Neuron (in vitro differentiated cells): Measurements from ENCODE around the gene HAUS2.
"Not testable (repeated sequence)": the region's sequence is repeated elsewhere in the genome, so short reads cannot be mapped to it uniquely, and the experiment has no call there.

ENCODE experiments used
- H2AFZ ChIP-seq: one replicate; pipeline ENCODE4 v1.6.1; 2013; ENCODE audit warnings: low read depth, mild to moderate bottlenecking, inconsistent platforms, low read length, moderate library complexity
- H3K27me3 ChIP-seq: one replicate; pipeline ENCODE4 v1.6.1; 2013; ENCODE audit warnings: low read length; ENCODE audit not compliant: insufficient read depth
- H3K36me3 ChIP-seq: one replicate; pipeline ENCODE4 v1.6.1; 2013; ENCODE audit warnings: low read length; ENCODE audit not compliant: insufficient read depth
- H3K4me1 ChIP-seq: one replicate; pipeline ENCODE4 v1.6.1; 2013; ENCODE audit warnings: low read length; ENCODE audit not compliant: insufficient read depth
- H3K4me3 ChIP-seq: 2 replicates; pipeline ENCODE4 v1.5.1; 2013; ENCODE audit warnings: mild to moderate bottlenecking, low read length, moderate library complexity
- H3K9me3 ChIP-seq: one replicate; pipeline ENCODE4 v1.6.1; 2013; ENCODE audit warnings: low read length

HAUS2 gene

DNA sequence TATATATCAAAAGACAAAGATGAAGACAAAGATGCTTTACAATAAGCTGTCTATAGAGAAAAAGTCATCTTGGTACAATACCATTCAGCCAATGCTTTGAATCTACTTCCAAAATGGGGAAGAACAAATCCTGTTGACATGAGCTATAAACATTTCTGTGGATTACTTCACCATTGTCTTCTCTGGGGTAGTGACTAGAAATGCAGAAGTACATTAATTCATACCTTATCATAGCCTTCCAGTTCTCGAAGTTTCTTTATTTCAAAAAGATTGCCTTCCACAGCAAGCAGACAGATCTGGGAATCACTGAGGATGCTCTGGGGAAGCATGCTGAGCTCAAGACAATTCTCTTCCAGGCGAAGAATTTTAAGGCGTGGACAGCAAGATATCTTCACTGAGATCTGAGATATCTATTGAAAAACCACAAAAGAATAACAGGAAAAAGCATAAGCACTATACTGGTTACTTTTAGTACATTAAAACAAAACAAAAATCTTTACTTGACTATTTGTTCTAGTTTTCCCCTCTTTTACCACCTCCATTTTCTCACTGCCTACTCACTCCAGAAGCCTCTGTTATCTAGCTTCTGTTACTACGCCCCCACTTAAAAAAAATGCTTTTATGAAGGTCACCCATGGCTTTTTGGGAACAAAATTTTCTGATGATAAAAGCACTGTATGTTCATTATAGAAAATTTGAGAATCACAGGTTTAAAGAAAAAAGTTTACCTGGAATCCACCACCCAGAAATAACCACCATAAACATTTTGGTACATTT is 3.6 kb upstream of the HAUS2 start:
- H3K9me3 ChIP-seq = no peaks in the 10 kb centered on the region
- H3K36me3 ChIP-seq = peaks cover 26% of the 10 kb centered on the region
- no peak overlapping the region for H2AFZ ChIP-seq
- H3K4me3 ChIP-seq = no peak overlapping the region
- H3K27me3 ChIP-seq = no peaks in the 10 kb centered on the region
- H3K4me1 ChIP-seq = peaks cover 22% of the 10 kb centered on the region

DNA sequence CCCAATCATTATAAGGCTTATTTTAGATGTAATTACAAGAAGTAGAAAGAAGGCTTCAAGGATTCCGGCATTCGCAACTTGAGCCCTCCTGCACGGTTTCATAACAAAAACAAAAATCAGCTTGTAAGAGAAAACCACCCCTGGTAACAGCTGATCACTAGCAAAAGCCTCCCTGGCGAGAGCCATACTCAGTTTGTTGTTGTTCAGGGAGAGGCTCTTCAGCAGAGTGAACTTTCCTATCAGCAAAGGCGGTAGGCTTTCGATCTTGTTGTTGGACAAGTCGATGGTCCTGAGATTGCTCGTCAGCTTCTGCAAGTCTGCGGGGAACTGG is 755 bp upstream of the HAUS2 start:
- peak overlapping the region; percentile 79 for H2AFZ ChIP-seq
- H3K36me3 ChIP-seq = peaks cover 32% of the 10 kb centered on the region
- H3K9me3 ChIP-seq = no peaks in the 10 kb centered on the region
- H3K4me3 ChIP-seq = peak overlapping the region; percentile 80
- H3K27me3 ChIP-seq = no peaks in the 10 kb centered on the region
- H3K4me1 ChIP-seq = peaks cover 22% of the 10 kb centered on the region

DNA sequence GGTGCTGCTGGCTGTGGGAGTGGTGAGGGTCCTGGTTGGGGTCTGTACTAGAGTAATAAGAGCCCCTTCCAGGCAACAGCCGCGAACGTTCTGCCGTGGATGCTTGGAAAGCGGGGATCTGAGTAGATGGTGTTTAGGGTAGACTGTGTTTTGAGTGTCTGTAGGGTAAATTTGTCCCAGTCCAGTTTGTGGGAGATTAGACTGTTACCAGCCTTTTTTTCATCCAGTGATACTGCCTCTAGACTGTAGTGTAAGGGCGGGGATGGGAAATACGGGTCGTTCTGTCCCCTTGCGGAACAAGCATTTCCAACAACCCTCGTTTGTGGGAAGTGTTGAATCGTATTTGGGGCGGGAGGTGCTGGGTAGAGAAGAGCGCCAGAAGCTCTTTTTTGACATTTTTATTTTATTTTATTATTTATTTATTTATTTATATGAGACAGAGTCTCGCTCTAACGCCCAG is 424 bp downstream of the HAUS2 start:
- H3K4me3 ChIP-seq = peak overlapping the region; percentile 80

DNA sequence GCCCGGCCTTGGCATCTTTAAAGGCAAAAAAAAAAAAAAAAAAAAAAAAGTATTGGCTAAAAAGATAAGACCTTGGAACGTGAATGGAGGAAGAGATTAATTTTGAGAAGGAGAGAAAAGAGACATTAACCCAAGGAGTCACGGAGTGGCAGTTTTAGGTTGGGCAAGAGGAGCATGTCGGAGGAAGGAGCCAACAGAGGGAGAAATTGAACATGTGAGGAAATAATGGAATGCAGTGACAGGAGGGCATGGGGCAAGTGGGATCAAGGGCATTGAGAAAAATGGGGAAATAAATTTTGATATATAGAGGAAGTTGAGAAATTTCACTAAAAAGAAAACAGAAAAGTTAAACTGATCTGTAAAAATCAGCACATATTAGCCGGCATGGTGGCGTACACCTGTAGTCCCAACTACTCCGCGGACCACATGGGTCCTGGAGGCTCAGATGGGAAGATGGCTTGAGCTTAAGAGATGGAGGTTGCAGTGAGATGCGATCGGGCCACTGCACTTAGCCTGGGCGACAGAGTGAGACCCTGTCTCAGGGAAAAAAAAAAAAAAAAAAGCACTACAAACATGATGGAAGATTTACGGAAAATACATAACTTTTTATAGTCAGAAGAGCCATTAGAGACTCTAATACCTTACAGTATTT is 1.2 kb downstream of the HAUS2 start:
- no peak overlapping the region for H2AFZ ChIP-seq
- H3K9me3 ChIP-seq = no peaks in the 10 kb centered on the region
- H3K27me3 ChIP-seq = no peaks in the 10 kb centered on the region
- peak overlapping the region; percentile 80 for H3K4me3 ChIP-seq
- peaks cover 22% of the 10 kb centered on the region for H3K4me1 ChIP-seq
- peaks cover 20% of the 10 kb centered on the region for H3K36me3 ChIP-seq

More for the DNA sequence above, 424 bp downstream of the HAUS2 start:
- Histone ChIP-seq H3K36me3 (peaks cover 25% of the 10 kb centered on the region), H2AFZ (peak overlapping the region; percentile 79), H3K27me3 (no peaks in the 10 kb centered on the region), H3K9me3 (no peaks in the 10 kb centered on the region), H3K4me1 (peaks cover 22% of the 10 kb centered on the region)

DNA sequence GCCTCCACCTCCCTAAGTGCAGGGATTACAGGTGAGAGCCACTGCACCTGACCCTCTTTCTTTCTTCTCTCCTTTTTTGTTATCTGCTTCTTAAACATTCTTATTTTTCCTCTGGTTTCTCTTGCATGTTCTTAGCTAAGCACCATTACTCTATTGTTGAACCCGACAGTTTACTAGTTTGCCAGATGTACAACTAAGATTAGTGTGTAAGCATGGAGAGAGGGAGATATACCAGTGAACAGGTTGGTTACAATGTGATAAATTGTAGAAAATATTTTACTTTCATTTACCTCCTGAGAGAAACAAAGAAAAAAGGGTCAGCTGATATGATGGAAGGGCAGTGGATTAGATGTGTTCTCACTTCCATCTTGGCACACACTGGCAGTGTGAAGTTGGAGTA is 4.9 kb downstream of the HAUS2 start:
- H3K27me3 ChIP-seq = no peaks in the 10 kb centered on the region
- peaks cover 5% of the 10 kb centered on the region for H3K4me1 ChIP-seq
- H3K36me3 ChIP-seq = peaks cover 23% of the 10 kb centered on the region
- no peak overlapping the region for H3K4me3 ChIP-seq
- no peaks in the 10 kb centered on the region for H3K9me3 ChIP-seq
- H2AFZ ChIP-seq = no peak overlapping the region

DNA sequence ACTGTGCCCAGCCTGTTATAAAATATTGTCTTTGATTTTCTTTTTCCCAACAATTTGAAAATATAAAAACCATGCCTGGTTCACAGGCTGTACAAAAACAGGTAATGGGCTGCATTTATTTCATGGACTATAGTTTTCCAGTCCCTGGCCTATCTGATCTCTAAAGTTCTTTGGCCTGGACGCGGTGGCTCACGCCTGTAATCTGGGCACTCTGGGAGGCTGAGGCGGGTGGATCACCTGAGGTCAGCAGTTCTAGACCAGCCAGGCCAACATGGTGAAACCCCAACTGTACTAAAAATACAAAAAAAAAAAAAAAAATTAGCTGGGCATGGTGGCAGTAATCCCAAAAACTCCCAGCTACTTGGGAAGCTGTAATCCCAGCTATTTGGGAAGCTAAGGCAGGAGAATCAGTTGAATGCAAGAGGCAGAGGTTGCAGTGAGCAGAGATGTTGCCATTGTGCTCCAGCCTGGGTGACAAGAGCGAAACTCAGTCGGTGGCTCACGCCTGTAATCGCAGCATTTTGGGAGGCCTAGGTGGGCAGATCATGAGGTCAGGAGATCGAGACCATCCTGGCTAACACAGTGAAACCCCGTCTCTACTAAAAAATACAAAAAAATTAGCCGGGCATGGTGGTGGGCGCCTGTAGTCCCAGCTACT is 8.0 kb downstream of the HAUS2 start:
- not testable (repeated sequence) for H3K4me3 ChIP-seq, H3K27me3 ChIP-seq, H2AFZ ChIP-seq, H3K9me3 ChIP-seq, H3K4me1 ChIP-seq
- peaks cover 47% of the 10 kb centered on the region for H3K36me3 ChIP-seq

DNA sequence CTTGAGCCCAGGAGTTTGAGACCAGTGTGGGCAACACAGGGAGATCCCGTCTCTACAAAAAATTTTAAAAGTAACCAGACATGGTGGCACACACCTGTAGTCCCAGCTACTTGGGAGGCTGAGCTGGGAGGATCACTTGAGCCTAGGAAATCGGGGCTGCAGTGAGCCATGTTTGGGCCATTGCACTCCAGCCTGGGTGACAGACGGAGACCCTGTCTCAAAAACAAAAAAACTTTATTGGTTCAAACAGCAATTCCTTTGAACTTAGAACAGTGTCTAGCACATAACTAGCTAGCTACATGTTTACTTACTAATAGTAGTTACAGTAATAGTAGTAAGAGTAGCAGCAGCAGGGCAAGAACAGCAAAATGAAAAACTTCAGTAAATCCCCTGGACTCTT is 10.1 kb downstream of the HAUS2 start:
- H3K36me3 ChIP-seq = peaks cover 60% of the 10 kb centered on the region
- no peak overlapping the region for H3K4me3 ChIP-seq
- H3K4me1 ChIP-seq = no peaks in the 10 kb centered on the region
- no peak overlapping the region for H2AFZ ChIP-seq
- H3K9me3 ChIP-seq = no peaks in the 10 kb centered on the region
- no peaks in the 10 kb centered on the region for H3K27me3 ChIP-seq

DNA sequence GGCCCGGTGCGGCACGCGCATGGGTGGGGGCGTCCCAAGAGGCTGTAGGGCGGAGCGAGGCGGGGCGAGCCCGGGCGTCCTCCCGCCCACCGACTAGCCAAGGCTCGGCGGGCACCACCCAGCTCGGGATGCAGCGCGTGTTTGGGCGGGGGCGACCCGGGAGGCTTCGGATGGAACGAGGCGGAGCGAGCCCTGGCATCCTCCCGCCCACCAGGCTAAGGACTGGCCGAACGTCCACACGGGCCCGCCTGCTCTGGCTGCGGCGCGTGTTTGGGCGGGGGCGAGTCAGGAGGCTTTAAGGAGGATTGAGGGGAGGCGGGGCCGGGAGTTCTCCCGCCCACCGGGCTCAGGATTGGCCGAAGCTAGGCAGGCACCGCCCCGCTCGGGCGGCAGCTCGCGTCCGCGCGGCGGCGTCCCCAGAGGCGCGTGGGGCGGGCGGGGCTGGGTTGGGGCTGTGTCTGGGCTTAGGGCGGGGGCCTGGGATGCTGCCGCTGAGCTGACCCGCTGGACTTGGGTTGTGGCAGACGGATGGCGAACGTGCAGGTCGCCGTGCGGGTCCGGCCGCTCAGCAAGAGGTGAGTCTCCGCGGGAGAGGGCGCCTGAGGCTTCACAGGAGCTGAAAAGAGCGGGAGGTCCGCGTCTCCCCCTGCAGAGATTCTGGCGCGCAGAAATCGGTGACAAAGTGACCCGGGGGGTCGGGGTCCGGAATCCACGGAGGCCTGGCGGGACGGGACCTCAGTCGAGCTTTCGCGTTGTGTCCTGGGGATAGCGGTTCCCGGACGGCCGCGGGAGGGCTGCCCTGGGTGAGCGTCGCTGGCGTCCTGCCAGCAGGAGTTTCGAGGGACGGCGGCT is 26.8 kb downstream of the HAUS2 start, which contains the start of gene STARD9:
Gene STARD9, plus strand, starts transcription at position 419 of the 852 bp plus-strand sequence. Its CDS starts 110 bp downstream, at position 529.
- Histone ChIP-seq H3K4me1 (peaks cover 9% of the 10 kb centered on the region), H3K27me3 (no peaks in the 10 kb centered on the region), H3K4me3 (peak within 1 kb of the TSS; percentile 65), H3K9me3 (no peaks in the 10 kb centered on the region), H2AFZ (peak within 1 kb of the TSS; percentile 83), H3K36me3 (no peaks in the 10 kb centered on the region)

DNA sequence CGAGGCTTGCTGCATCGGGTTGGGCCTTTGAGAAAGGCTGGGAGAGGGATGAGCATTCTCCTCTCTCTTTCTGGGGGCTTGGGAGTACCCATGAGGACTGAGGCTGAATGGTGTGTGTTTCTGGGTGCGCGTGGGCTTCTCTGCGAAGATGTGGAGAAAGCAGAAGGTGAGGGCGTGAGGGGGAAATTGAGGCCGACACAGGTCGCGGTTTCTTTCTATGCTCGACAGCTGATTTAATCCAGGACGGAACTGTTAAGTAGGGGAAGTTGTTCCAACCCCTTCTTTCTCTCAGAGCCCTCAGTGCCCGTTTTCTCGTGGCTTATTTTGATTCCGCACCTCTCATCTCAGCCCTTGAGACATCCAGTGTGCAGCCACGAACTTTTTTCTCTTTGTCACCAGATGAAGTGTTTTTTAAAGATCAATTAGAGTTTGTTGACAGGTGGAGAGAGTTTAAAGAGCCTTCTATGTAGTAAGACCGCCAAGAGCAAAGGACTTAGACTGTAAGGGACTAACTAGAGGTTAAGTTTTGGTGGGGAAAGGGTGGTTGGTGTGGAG is 27.5 kb downstream of the HAUS2 start:
- peak overlapping the region; percentile 64 for H2AFZ ChIP-seq
- no peaks in the 10 kb centered on the region for H3K27me3 ChIP-seq
- peak overlapping the region; percentile 65 for H3K4me3 ChIP-seq
- H3K9me3 ChIP-seq = no peaks in the 10 kb centered on the region
- H3K36me3 ChIP-seq = no peaks in the 10 kb centered on the region
- peaks cover 9% of the 10 kb centered on the region for H3K4me1 ChIP-seq

DNA sequence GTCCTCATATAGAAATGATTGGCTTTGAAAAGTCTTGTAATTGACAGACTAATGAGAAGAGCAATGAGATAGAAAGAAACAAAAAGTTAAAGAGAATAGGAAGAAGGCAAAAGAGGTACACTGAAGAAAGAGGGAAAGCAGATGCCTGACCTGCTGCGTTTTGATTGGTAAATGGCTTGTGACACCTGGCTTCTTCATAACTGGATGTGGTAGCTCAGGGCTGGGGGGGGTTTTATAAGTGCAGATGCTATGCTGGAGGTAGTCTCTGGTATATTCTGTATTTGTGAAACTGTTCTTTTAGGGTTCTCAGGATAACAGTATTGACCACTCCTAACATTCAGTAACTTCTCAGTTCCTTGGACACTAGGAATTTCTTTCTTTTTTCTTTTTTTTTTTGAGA is 28.1 kb downstream of the HAUS2 start:
- no peak overlapping the region for H2AFZ ChIP-seq
- peak overlapping the region; percentile 65 for H3K4me3 ChIP-seq
- H3K36me3 ChIP-seq = no peaks in the 10 kb centered on the region
- H3K9me3 ChIP-seq = no peaks in the 10 kb centered on the region
- H3K4me1 ChIP-seq = peaks cover 13% of the 10 kb centered on the region
- no peaks in the 10 kb centered on the region for H3K27me3 ChIP-seq

DNA sequence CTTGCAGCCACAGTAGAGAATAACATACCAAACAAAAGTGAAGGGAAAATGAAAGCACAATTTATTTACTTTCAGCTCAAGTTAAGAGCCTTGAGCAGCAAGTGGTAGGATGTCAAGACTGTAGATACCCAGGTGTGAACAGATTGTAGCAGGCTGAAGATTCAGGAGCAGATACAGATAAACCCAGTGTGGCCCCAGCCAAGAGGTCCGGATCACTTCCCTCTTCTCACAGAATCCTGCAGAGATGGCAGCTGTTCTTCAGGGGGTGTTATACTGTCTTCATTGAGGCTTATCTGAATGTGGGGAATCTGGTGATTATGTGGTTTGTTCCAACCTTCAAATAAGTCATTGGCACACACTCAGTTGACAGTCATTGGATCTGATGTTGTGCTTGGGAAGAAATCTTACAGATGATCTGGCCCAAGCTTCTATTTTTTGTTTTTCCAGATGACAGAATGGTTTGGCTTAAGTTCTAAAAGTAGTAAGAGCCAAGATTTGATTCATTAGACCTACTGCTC is 28.9 kb downstream of the HAUS2 start:
- Histone ChIP-seq H3K36me3 (no peaks in the 10 kb centered on the region), H3K27me3 (no peaks in the 10 kb centered on the region), H3K9me3 (no peaks in the 10 kb centered on the region), H2AFZ (no peak overlapping the region), H3K4me3 (no peak overlapping the region), H3K4me1 (peaks cover 15% of the 10 kb centered on the region)

DNA sequence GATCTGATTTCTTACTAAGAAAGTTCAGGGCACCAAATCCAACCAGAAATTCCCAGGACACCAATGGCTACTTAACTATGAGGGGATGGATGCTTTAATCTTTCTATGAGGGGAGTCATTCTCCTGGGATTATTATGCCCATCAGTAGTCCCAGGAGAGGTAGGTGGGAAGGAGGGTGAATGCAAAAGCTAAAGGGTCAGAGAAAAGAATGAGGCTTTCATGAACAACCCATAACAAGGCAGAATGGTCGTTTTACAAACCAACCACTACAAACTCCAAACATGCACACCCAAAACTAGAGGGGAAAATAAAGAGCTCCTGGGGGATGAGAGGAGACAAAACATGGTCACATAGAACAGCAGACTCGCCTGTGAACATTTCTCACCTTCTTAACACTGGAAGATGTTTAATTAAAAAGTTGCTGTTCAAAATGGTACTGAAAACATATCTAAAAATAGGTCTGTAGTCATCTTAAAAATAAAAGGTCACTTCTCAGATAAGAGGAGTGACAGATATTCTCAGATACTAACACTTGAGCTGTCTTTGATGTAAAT is 30.4 kb downstream of the HAUS2 start:
- peaks cover 29% of the 10 kb centered on the region for H3K4me1 ChIP-seq
- H3K9me3 ChIP-seq = no peaks in the 10 kb centered on the region
- no peak overlapping the region for H3K4me3 ChIP-seq
- H3K27me3 ChIP-seq = no peaks in the 10 kb centered on the region
- no peak overlapping the region for H2AFZ ChIP-seq
- no peaks in the 10 kb centered on the region for H3K36me3 ChIP-seq
